H1 (cell line): ENCODE results near the gene RNF212B. TPM values are rescaled to one million over a fixed set of nuclear protein-coding genes. Genes with fewer than 3 reads are reported as not detected.

Source experiments
- CTCF ChIA-PET: fragments of 300-600 bp; sonication (Branson Sonifier 250); formaldehyde crosslinking; loops from one replicate; lab custom pipeline; 2021; ENCODE audit not compliant: partially characterized antibody; lab: Charles Lee
- POLR2A ChIA-PET: fragments of 300-600 bp; sonication (Branson Sonifier 250); formaldehyde crosslinking; loops from one replicate; lab custom pipeline; 2021; ENCODE audit warnings: inconsistent platforms; ENCODE audit not compliant: partially characterized antibody; lab: Charles Lee
- DNase-seq, 2 experiments: peaks; one replicate each; pipeline versions ENCODE4 v3.0.0 to v3.0.0-alpha.2; 2010 to 2022; ENCODE audit warnings: low spot score in 2 of 2, low read depth in 1 of 2, mixed read lengths in 1 of 2
- FAIRE-seq: peaks from 2 replicates; lab custom pipeline; 2011; peaks lifted over from hg19 to GRCh38; lab: Jason Lieb, UNC
- H2AFZ ChIP-seq: 2 replicates; pipeline ENCODE4 v1.8.1; 2012; ENCODE audit warnings: low read length, inconsistent platforms
- H2AK5ac ChIP-seq: 2 replicates; pipeline ENCODE4 v1.6.1; 2013; ENCODE audit warnings: low read depth, low read length
- H2BK120ac ChIP-seq: replicated peaks from 2 replicates; pipeline ENCODE3; 2013; ENCODE audit warnings: low read depth, low read length, inconsistent platforms
- H2BK12ac ChIP-seq: 2 replicates; pipeline ENCODE4 v1.6.1; 2013; ENCODE audit warnings: low read depth, low read length
- H2BK15ac ChIP-seq: 2 replicates; pipeline ENCODE4 v1.6.1; 2013; ENCODE audit warnings: low read length
- H2BK20ac ChIP-seq: 2 replicates; pipeline ENCODE4 v1.6.1; 2013; ENCODE audit warnings: low read length
- H2BK5ac ChIP-seq: 2 replicates; pipeline ENCODE4 v1.6.1; 2013; ENCODE audit warnings: low read depth, low read length
- H3K14ac ChIP-seq: 2 replicates; pipeline ENCODE4 v1.6.1; 2013; ENCODE audit warnings: inconsistent platforms; ENCODE audit not compliant: insufficient read length
- H3K18ac ChIP-seq: 2 replicates; pipeline ENCODE4 v1.6.1; 2013; ENCODE audit warnings: low read length; ENCODE audit errors: extremely low read depth
- H3K23ac ChIP-seq: 2 replicates; pipeline ENCODE4 v1.6.1; 2013; ENCODE audit warnings: inconsistent platforms; ENCODE audit not compliant: insufficient read length
- H3K23me2 ChIP-seq: 2 replicates; pipeline ENCODE4 v1.6.1; 2013; ENCODE audit warnings: low read depth, low read length
- H3K27ac ChIP-seq: 2 replicates; pipeline ENCODE4 v1.6.1; 2011; ENCODE audit warnings: low read depth, low read length, inconsistent platforms
- H3K27me3 ChIP-seq, 4 experiments: replicated peaks in 1 of 4; 1 replicate in 1 of 4; 2 replicates in 3 of 4; pipeline versions ENCODE4 v1.6.1 to v1.8.1; 2011 to 2013; ENCODE audit warnings: low read length in 3 of 4, mild to moderate bottlenecking in 3 of 4, inconsistent platforms in 2 of 4, mixed read lengths in 2 of 4, moderate library complexity in 1 of 4; ENCODE audit not compliant: control insufficient read depth in 3 of 4, insufficient read depth in 3 of 4; ENCODE audit errors: extremely low read depth in 1 of 4
- H3K36me3 ChIP-seq, 4 experiments: 2 replicates each; pipeline versions ENCODE4 v1.6.1 to v1.8.1; 2011 to 2013; ENCODE audit warnings: mild to moderate bottlenecking in 4 of 4, low read length in 3 of 4, moderate library complexity in 2 of 4, control low read depth in 1 of 4, inconsistent platforms in 1 of 4; ENCODE audit not compliant: insufficient read depth in 4 of 4, control insufficient read depth in 2 of 4
- H3K4ac ChIP-seq: replicated peaks from 2 replicates; pipeline ENCODE3; 2013; ENCODE audit warnings: low read length, low read depth, mixed read lengths, inconsistent platforms; ENCODE audit not compliant: insufficient read length
- H3K4me1 ChIP-seq, 4 experiments: replicated peaks in 1 of 4; 1 replicate in 1 of 4; 2 replicates in 3 of 4; pipeline versions ENCODE4 v1.6.1 to v1.8.1; 2011 to 2013; ENCODE audit warnings: low read length in 3 of 4, inconsistent platforms in 2 of 4, mixed read lengths in 1 of 4; ENCODE audit not compliant: insufficient read depth in 4 of 4, control insufficient read depth in 3 of 4
- H3K4me2 ChIP-seq, 2 experiments: 2 replicates each; pipeline versions ENCODE4 v1.6.1 to v1.8.1; 2011 to 2013; ENCODE audit warnings: low read depth in 2 of 2, low read length in 2 of 2, control low read depth in 1 of 2, inconsistent platforms in 1 of 2, mild to moderate bottlenecking in 1 of 2; ENCODE audit not compliant: insufficient read depth in 1 of 2
- H3K4me3 ChIP-seq, 4 experiments: fragments of 200-600, 300-600 bp in 1 of 4; sonication (generic), shearing (Covaris generic), sonication (Bioruptor Twin) in 1 of 4; 2 replicates each; pipeline versions ENCODE4 v1.5.1 to v1.8.1; 2011 to 2016; ENCODE audit warnings: low read length in 4 of 4, low read depth in 3 of 4, control low read depth in 2 of 4, inconsistent platforms in 2 of 4, mild to moderate bottlenecking in 2 of 4, mixed read lengths in 1 of 4, moderate library complexity in 1 of 4; ENCODE audit not compliant: insufficient read depth in 2 of 4; ENCODE audit errors: extremely low read depth in 1 of 4
- H3K56ac ChIP-seq: replicated peaks from 2 replicates; pipeline ENCODE3; 2013; ENCODE audit warnings: low read depth, mild to moderate bottlenecking, mixed read lengths, low read length, inconsistent platforms; ENCODE audit not compliant: insufficient read length
- H3K79me1 ChIP-seq: 2 replicates; pipeline ENCODE4 v1.6.1; 2013; ENCODE audit warnings: low read depth, low read length, control low read depth
- H3K79me2 ChIP-seq, 2 experiments: 2 replicates each; pipeline versions ENCODE4 v1.6.1 to v1.8.1; 2012 to 2013; ENCODE audit warnings: low read length in 2 of 2, mild to moderate bottlenecking in 2 of 2, inconsistent platforms in 1 of 2; ENCODE audit not compliant: insufficient read depth in 2 of 2, control insufficient read depth in 1 of 2
- H3K9ac ChIP-seq, 4 experiments: replicated peaks in 1 of 4; 1 replicate in 1 of 4; 2 replicates in 3 of 4; pipeline versions ENCODE4 v1.6.1 to v1.8.1; 2011 to 2013; ENCODE audit warnings: low read depth in 3 of 4, low read length in 3 of 4, control low read depth in 2 of 4, mild to moderate bottlenecking in 2 of 4, moderate library complexity in 2 of 4, inconsistent platforms in 1 of 4; ENCODE audit errors: extremely low read depth in 1 of 4
- H3K9me3 ChIP-seq, 2 experiments: 2 replicates each; pipeline versions ENCODE4 v1.6.1 to v1.8.1; 2012 to 2013; ENCODE audit warnings: mild to moderate bottlenecking in 2 of 2, moderate library complexity in 2 of 2, control low read depth in 1 of 2, inconsistent platforms in 1 of 2, low read depth in 1 of 2, low read length in 1 of 2, mixed read lengths in 1 of 2; ENCODE audit not compliant: insufficient read depth in 2 of 2
- H4K20me1 ChIP-seq, 2 experiments: replicated peaks in 1 of 2; 2 replicates each; pipeline versions ENCODE3 to v1.8.1; 2011 to 2013; ENCODE audit warnings: inconsistent platforms in 2 of 2, low read length in 2 of 2, mild to moderate bottlenecking in 1 of 2; ENCODE audit not compliant: insufficient read depth in 2 of 2, control insufficient read depth in 1 of 2
- H4K5ac ChIP-seq: 2 replicates; pipeline ENCODE4 v1.6.1; 2013; ENCODE audit warnings: low read length, low read depth, mixed read lengths, inconsistent platforms; ENCODE audit not compliant: insufficient read length
- H4K8ac ChIP-seq: 2 replicates; pipeline ENCODE4 v1.8.0; 2013; ENCODE audit warnings: mild to moderate bottlenecking, moderate library complexity, low read length, inconsistent platforms; ENCODE audit not compliant: insufficient read depth; ENCODE audit errors: extremely low read depth
- H4K91ac ChIP-seq: replicated peaks from 2 replicates; pipeline ENCODE3; 2013; ENCODE audit warnings: low read length, mixed read lengths, inconsistent platforms; ENCODE audit not compliant: insufficient read length
- ASH2L ChIP-seq: fragments of 200-600, 300-600 bp; sonication (generic); IDR thresholded peaks from one replicate; pipeline ENCODE4 v1.7.1; 2017; ENCODE audit warnings: low read length
- ATF2 ChIP-seq: IDR thresholded peaks from 2 replicates; pipeline ENCODE4 v1.6.1; 2012; ENCODE audit warnings: low read length, inconsistent platforms
- FOSL1 ChIP-seq: IDR thresholded peaks from 2 replicates; pipeline ENCODE4 v1.6.1; 2011; ENCODE audit warnings: mild to moderate bottlenecking, low read depth, low read length, moderate library complexity; ENCODE audit not compliant: insufficient read depth
- JUN ChIP-seq: IDR thresholded peaks from 2 replicates; pipeline ENCODE4 v1.6.1; 2011; ENCODE audit warnings: low read depth, mild to moderate bottlenecking, improper control_type of control experiment, low read length
- POLR2A ChIP-seq, 2 experiments: IDR thresholded peaks; 1 replicate in 1 of 2; 2 replicates in 1 of 2; pipeline ENCODE4 v1.6.1; 2011; ENCODE audit warnings: low read depth in 2 of 2, low read length in 2 of 2, mild to moderate bottlenecking in 2 of 2; ENCODE audit errors: control extremely low read depth in 1 of 2
- SAP30 ChIP-seq: fragments of 300-600 bp; sonication (generic); IDR thresholded peaks from 2 replicates; pipeline ENCODE4 v1.7.1; 2012; ENCODE audit warnings: low read length, moderate library complexity, mild to moderate bottlenecking, inconsistent platforms; ENCODE audit not compliant: insufficient read depth, insufficient replicate concordance
- SIRT6 ChIP-seq: IDR thresholded peaks from one replicate; pipeline ENCODE4 v1.7.1; 2012; ENCODE audit warnings: low read length, inconsistent platforms
- SP1 ChIP-seq: IDR thresholded peaks from 2 replicates; pipeline ENCODE4 v1.6.1; 2011; ENCODE audit warnings: low read depth, low read length
- SRF ChIP-seq: IDR thresholded peaks from 2 replicates; pipeline ENCODE4 v1.6.1; 2011; ENCODE audit warnings: mild to moderate bottlenecking, low read depth, low read length, moderate library complexity
- WGBS, 2 experiments: shearing (Covaris generic) in 1 of 2; methylation state at CpG; one replicate each; pipeline versions ENCODE4 v1.1.6 to v1.1.7; 2013 to 2015; ENCODE audit warnings: low lambda C conversion rate in 2 of 2, mixed read lengths in 2 of 2, inconsistent platforms in 1 of 2, low coverage in 1 of 2, missing lambda C conversion rate in 1 of 2; ENCODE audit not compliant: insufficient replicate concordance in 2 of 2, insufficient coverage in 1 of 2, insufficient read length in 1 of 2; ENCODE audit errors: extremely low coverage in 1 of 2, missing lambda C conversion rate in 1 of 2; 5-methylcytosine and 5-hydroxymethylcytosine counted together
- polyA plus RNA-seq, 7 experiments: library from polyadenylated mRNA; depleted of rRNA in 3 of 7; stranded (reverse) in 5 of 7; unstranded in 2 of 7; fragments of >200 nt in 5 of 7; fragments of 200-250 nt in 2 of 7; gene quantifications; 1 replicate in 5 of 7; 2 replicates in 1 of 7; 4 replicates in 1 of 7; pipeline versions ENCODE4 v1.2.1 to v1.2.3, GENCODE V29; 2011 to 2013; ENCODE audit warnings: missing spikeins in 2 of 7, mixed read lengths in 2 of 7
- total RNA-seq: library from RNA; stranded (reverse); fragmentation: NEBNext Ultra II Directional; extraction: Animal tissue kit (Norgen Biotek cat#: 25700); gene quantifications from 2 replicates; pipeline ENCODE4 v1.2.1, GENCODE V29; 2021

Gene RNF212B
- total and polyA plus RNA-seq, 2 of the 8 experiments (the other 6 are each of a cell fraction or from before 2014, with no cell fraction given): 0.95 to 1.2 TPM

- peak overlapping the region; percentile 99; the same call in 1 of the 2 replicates for H4K8ac ChIP-seq
- peak overlapping the region; percentile 83 for H3K27ac ChIP-seq
- H3K56ac ChIP-seq: peak overlapping the region; percentile 71
- H3K4me3 ChIP-seq: peak overlapping the region; percentile 96 to 100 (median 99)
- FAIRE-seq (no peak), DNase-seq (peak in 1 of 2 experiments; percentile 63)
- H4K91ac ChIP-seq: peak overlapping the region; percentile 79
- H3K23ac ChIP-seq: no peak overlapping the region
- WGBS, 2 experiments: 3% methylated on average over 36 of the region's 64 CpGs; no CpG with 5 or more reads in 1 of the 2 experiments
- H4K5ac ChIP-seq: peak overlapping the region; percentile 89
- H4K20me1 ChIP-seq: no peaks in the 10 kb centered on the region
- H2BK15ac ChIP-seq: no peak overlapping the region
- peak overlapping the region; percentile 92 to 98 (median 96) for H3K9ac ChIP-seq
- no peak overlapping the region for H2BK120ac ChIP-seq
- peaks cover 11 to 17% of the 10 kb centered on the region in 2 experiments for H3K79me2 ChIP-seq
- peak overlapping the region; percentile 18; the same call in 1 of the 2 replicates for H2BK12ac ChIP-seq
- H3K23me2 ChIP-seq: peaks cover 10% of the 10 kb centered on the region
- peak overlapping the region; percentile 43; the same call in 1 of the 2 replicates for H3K18ac ChIP-seq
- H3K79me1 ChIP-seq: peaks cover 10% of the 10 kb centered on the region; the same call in 1 of the 2 replicates
- H2BK5ac ChIP-seq: peak overlapping the region; percentile 36
- peak overlapping the region; percentile 90 for H2AK5ac ChIP-seq
- ChIA-PET POLR2A (interaction anchor here (0.5 to 4.7 kb wide), 38 partner anchors 8 to 456 kb away, joined by 3 to 48 read pairs (median 5); partner anchors contain the start of genes ACIN1, AP1G2, BCL2L2 and CMTM5), CTCF (interaction anchor here (0.7 to 3.8 kb wide), 28 partner anchors 9 to 262 kb away, joined by 3 to 28 read pairs (median 3); partner anchors contain the start of genes BCL2L2 and SLC22A17)
- H2BK20ac ChIP-seq: no peak overlapping the region
- no peak overlapping the region for H2AFZ ChIP-seq
- peaks cover 0 to 6% (median 2%) of the 10 kb centered on the region in 4 experiments; a peak in 6 of 7 replicates for H3K4me1 ChIP-seq
- no peaks in the 10 kb centered on the region for H3K9me3 ChIP-seq
- no peak overlapping the region for H3K4ac ChIP-seq
- H3K4me2 ChIP-seq: peak overlapping the region; percentile 87 to 96
- peaks cover 9 to 35% (median 24%) of the 10 kb centered on the region in 4 experiments; a peak in 7 of 8 replicates for H3K36me3 ChIP-seq
- H3K27me3 ChIP-seq: no peaks in the 10 kb centered on the region
- H3K14ac ChIP-seq: no peak overlapping the region
- no peak for TF ChIP-seq SRF
- no peak for TF ChIP-seq SIRT6
- TF ChIP-seq SP1: no peak
- TF ChIP-seq FOSL1: no peak
- TF ChIP-seq ASH2L: no peak
- peak; percentile 64 to 81 for TF ChIP-seq POLR2A (IDR thresholded peaks at IDR 0.05; ENCODE audit: control extremely low read depth in 1 of 2, low read depth in 2 of 2, low read length in 2 of 2)
- TF ChIP-seq SAP30: no peak
- no peak for TF ChIP-seq JUN
- no peak for TF ChIP-seq ATF2
These were observed 84.1 kb downstream of the RNF212B start for GRCh38 chr14:23321572-23322547.
